ENCODE results near the gene NHLH1.

Gene NHLH1

GRCh38 chr1:160332516-160332915 is 34.4 kb upstream of the NHLH1 start:
- DNase-seq, result no peak
- Histone ChIP-seq H3K4me3 (ENCODE audit: low read depth, low read length) (no peak overlapping the region), H3K27ac (no peak overlapping the region), H3K9me3 (ENCODE audit: severe bottlenecking) (no peaks in the 10 kb centered on the region), H3K36me3 (peaks cover 96% of the 10 kb centered on the region), H3K27me3 (ENCODE audit: insufficient read depth, low read depth, severe bottlenecking) (no peaks in the 10 kb centered on the region)
- TF ChIP-seq CTCF (IDR thresholded peaks at IDR 0.05; ENCODE audit: low read depth, low read length), result no peak

- Histone ChIP-seq H3K27ac (no peak overlapping the region), H3K4me3 (ENCODE audit: low read depth, low read length) (no peak overlapping the region), H3K9me3 (ENCODE audit: severe bottlenecking) (no peaks in the 10 kb centered on the region), H3K36me3 (peaks cover 73% of the 10 kb centered on the region), H3K27me3 (ENCODE audit: insufficient read depth, low read depth, severe bottlenecking) (no peaks in the 10 kb centered on the region)
- DNase-seq, result no peak
- TF ChIP-seq CTCF (IDR thresholded peaks at IDR 0.05; ENCODE audit: low read depth, low read length), result no peak
Observed at GRCh38 chr1:160338580-160338979, 28.3 kb upstream of the NHLH1 start.

- TF ChIP-seq CTCF (IDR thresholded peaks at IDR 0.05; ENCODE audit: low read depth, low read length), result no peak
- Histone ChIP-seq H3K27ac (no peak overlapping the region), H3K4me3 (ENCODE audit: low read depth, low read length) (no peak overlapping the region), H3K27me3 (ENCODE audit: insufficient read depth, low read depth, severe bottlenecking) (no peaks in the 10 kb centered on the region), H3K36me3 (peaks cover 69% of the 10 kb centered on the region), H3K9me3 (ENCODE audit: severe bottlenecking) (no peaks in the 10 kb centered on the region)
- DNase-seq, result no peak
Observed at GRCh38 chr1:160340146-160340545, 26.7 kb upstream of the NHLH1 start.

- TF ChIP-seq CTCF (IDR thresholded peaks at IDR 0.05; ENCODE audit: low read depth, low read length), result no peak
- DNase-seq, result no peak
- Histone ChIP-seq H3K4me3 (ENCODE audit: low read depth, low read length) (no peak overlapping the region), H3K27me3 (ENCODE audit: insufficient read depth, low read depth, severe bottlenecking) (no peaks in the 10 kb centered on the region), H3K9me3 (ENCODE audit: severe bottlenecking) (no peaks in the 10 kb centered on the region), H3K27ac (no peak overlapping the region), H3K36me3 (peaks cover 70% of the 10 kb centered on the region)
Observed at GRCh38 chr1:160340866-160341265, 26.0 kb upstream of the NHLH1 start.

- no peaks in the 10 kb centered on the region for H3K9me3 ChIP-seq (ENCODE audit: severe bottlenecking)
- H3K36me3 ChIP-seq, result peaks cover 70% of the 10 kb centered on the region
- H3K4me3 ChIP-seq (ENCODE audit: low read depth, low read length), result peak overlapping the region; percentile 71
- no peaks in the 10 kb centered on the region for H3K27me3 ChIP-seq (ENCODE audit: insufficient read depth, low read depth, severe bottlenecking)
- no peak for DNase-seq
- H3K27ac ChIP-seq, result peak overlapping the region; percentile 94
- no peak for TF ChIP-seq CTCF (IDR thresholded peaks at IDR 0.05; ENCODE audit: low read depth, low read length)
Observed at GRCh38 chr1:160342526-160342925, 24.3 kb upstream of the NHLH1 start.
